NCI-H2029 treated with DMSO at 0.1 percent for 48 hours (cell line): ENCODE results near the gene KIF6.

Experiments
- DNase-seq: peaks from one replicate; lab custom pipeline; 2025; lab: John Stamatoyannopoulos, UW

The KIF6 gene

DNA sequence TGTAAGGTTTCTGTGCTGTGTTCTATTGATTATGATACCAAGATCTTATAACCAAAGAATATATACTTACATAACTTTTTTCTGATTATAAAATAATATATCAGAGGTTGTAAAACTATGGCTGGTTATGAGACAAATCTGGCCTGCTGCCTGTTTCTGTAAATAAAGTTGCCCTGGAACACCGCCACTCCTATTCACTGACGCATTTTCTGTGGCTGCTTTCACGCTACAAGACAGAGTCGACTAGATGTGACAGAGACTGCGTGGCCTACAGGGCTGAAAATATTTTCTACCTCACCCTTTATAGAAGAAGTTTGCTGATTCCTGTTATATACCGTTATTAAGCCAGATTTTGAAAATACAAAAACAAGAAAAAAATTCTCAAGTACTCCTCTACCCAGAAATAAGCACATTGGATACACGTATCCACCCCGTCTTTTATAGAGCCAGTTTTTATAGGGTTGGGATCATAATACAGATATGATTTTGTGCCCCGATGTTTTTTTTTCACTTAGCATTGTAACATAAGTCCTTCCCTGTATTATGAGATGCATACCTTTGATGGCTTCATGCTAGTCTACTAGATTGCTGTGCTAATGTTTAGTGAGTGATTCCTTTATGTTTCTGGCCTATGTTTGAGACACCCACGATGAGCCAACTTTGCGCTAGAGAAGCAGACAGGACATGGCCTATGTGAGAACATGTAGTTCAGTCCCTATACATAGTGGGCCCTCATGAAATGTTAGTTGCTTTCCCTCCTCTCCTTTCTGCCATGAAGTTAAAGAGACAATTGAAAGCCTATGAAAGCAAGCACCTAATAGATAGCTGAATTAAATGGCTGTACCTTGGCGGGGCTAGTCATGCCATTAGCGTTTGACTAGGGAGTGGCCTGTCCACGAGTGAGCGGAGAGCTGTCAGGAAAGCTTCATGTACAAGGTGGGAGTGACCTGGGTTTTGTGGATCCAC is 304.6 kb downstream of the KIF6 start:
- no peak for DNase-seq

DNA sequence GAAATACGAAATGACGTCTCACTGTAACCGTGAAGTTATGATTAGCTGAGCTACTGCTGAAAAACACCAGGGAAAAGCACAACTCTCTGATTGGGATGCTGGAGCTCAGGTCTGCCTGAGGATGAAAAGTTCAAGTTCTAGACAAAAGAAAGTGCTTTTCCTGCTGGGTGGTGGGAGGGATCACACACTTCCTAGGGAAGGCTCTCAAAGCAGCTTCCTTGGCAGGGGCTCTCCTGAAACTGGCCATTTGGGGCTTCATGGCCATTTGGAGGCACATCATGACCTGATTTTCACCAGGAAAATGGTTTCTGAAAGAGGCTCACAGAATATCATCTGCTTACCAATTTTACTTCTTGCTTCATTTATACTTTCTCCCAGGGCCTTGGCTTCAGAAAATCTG is 305.6 kb downstream of the KIF6 start:
- DNase-seq, result no peak

DNA sequence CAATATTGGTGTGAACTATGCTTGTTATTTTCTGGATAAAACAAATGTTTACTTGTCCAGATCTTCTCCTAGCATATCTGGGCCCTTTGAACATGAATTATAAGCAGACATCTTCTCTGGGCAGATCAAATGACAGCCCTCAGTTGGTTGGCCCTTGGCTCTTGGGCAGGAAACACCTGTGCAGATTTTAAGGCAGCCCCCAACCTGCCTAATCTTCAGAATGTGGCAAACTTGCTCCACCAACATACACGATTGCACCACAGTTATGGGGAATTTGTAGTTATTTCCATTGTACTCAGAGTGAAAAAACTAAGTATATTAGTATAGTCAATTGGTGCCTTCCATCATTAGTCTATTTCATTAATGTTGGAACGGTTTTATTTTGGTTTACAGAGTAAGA is 307.8 kb downstream of the KIF6 start:
- no peak for DNase-seq

DNA sequence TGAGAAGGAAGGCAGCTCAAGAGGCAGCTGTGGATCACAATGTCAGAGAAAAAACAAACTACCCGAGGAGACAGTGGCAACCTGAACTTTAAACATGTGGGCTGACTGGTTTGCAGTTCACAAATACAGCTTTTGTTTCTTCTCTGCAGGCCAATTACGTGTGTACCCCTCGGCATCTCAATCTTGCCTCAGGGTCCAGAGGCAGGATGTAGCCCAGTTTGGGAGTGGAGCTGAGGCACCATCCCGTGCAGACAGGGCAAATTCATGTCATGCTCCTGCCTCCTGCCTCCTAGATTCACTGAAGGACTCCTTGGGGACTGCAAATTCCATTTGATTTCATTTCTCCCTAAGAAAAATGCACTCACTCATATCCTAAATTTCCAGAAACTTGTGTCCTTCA is 308.5 kb downstream of the KIF6 start:
- DNase-seq, result no peak

DNA sequence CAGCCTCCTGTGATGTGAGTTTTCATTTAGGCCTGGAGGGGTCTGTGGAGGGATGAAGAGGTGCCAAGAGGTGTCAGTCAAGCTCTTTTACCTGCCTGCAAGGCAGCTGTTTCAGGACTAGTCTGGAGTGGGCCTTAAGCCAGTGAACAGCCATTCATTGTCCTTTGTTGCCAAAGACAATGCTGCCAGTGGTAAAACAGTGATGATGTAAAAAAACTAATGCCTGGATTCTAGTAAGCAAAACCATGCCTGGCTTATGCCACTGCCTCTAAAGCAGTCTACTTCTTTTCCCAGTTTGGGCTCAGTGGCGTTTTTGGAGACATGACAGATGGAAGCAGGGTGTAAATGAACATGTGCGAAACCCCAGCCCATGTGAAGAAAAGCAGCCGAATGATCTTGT is 309.2 kb downstream of the KIF6 start:
- no peak for DNase-seq

DNA sequence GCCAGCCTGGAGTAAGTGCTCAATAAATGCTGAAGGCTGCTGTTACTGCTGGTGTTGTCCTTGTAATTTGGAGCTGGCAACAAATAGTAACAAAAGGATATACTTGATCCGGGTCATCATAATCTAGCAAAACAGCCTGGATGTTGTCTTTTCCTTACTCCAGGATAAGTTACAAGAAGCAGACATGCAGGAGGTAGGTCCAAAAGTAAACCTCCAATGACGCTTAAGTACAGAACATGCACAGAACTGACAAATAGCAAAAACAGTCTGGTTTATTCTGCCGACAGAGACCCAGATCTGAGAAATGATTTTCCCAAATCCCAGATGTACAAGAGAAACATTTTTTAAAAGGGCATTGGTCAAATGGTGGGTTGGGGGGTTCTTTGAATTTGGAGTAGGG is 309.7 kb downstream of the KIF6 start:
- DNase-seq, result no peak

GRCh38 chr6:39411465-39411864 is 313.7 kb downstream of the KIF6 start:
- no peak for DNase-seq

- DNase-seq, result no peak
Measured at GRCh38 chr6:39411001-39411400, 314.2 kb downstream of the KIF6 start.

DNA sequence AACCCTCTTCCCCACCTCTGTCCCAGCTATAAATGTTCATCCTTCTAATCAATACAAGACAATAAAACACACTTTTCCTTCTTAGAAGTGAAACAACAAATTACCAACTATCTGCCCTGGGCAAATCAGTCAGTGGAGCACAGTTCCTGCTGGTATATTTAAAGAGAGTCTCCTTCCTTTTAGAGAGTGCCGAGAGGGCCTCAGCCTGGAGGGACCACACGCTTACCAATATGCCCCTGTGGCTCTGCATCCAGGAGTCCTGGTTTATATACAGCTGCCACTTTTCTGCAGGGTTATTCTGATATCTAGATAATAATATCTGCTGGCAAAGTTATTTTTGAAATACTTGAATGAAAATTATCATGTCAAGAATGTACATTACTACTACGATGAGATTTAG is 315.3 kb downstream of the KIF6 start:
- no peak for DNase-seq

DNA sequence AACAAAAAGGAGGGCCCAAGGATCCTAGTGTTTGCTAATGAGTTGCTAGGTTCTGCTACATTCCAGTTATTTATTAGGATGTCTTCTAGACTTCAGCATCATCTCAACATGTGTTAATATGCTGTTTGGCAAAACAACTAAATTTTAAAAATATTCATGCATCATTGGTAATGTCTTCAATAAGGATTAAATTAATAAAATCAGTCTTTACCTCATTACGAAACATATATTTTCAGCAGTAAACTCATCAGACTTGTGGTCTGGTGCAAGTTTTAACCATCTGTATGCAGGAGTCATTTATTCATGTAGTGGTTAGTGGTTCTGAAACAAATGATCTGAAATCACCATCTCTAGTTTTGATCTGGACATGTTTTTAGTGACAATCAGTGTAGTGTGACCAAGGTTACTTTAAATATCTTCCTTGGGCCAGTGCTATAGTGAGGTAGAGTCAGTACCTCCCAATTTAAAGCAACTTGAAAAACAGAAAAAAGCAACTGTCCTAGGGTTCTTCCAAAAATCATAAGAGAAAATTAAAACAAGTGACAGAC is 317.7 kb downstream of the KIF6 start:
- no peak for DNase-seq

DNA sequence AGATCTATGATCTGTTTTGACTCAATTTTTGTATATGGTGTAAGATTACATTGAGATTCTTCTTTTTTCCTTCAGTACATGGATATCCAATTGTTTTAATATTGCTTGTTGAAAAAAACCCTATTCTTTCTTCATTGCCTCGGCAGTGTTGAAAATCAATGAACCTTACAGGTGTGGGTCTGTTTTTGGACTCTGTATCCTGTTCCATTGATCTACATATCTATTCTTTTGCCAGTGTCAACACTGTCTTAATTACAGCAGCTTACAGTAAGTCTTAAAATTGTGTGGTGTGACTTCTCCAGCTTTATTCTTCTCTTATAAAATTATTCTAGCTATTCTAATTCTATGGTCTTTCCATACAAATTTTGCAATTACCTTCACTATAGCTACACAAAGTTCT is 320.9 kb downstream of the KIF6 start:
- DNase-seq, result no peak

GRCh38 chr6:39403304-39403703 is 321.9 kb downstream of the KIF6 start:
- DNase-seq, result no peak

GRCh38 chr6:39402239-39402751 is 322.9 kb downstream of the KIF6 start:
- DNase-seq, result no peak

GRCh38 chr6:39401376-39401775 is 323.8 kb downstream of the KIF6 start:
- DNase-seq, result no peak

- no peak for DNase-seq
Measured at GRCh38 chr6:39400026-39400425, 325.2 kb downstream of the KIF6 start.

DNA sequence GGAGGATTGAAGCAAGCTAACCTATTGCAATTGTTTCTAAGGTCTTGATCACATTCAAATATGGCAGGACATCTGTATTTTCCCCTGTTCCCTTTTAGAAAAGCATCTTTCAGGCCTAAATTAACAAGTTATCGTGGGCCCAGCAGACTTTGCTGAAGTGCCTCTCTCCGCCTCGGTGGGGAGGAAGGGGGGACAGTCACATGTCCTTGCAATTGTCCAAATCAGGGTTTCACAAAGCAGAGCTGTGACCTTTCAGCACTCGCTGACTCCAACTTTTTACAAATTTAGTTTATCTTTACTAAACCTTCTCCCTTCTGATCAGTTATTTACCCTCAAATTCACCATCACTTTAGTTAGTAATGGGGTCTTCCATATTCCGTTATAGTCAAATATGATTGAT is 328.4 kb downstream of the KIF6 start:
- no peak for DNase-seq

DNA sequence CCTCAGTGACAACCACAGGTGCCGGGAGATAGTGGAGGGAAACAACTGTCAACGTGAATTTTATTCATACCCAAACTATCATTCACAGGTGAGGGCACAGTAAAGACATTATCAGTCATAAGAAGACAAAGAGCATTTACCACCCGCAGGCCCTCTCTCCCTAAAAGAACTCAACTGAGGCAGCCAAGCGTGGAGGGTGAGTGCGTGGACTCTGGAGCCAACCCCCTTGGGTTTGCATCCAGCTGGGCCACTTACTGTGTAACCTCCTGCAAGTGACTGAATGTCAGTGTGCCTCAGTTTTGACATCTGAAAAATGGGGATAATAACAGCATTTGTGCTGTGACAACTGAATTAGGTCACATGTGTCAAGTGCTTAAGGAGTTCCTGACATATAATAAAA is 332.1 kb downstream of the KIF6 start:
- DNase-seq, result no peak

- DNase-seq, result no peak
Measured at GRCh38 chr6:39391182-39391581, 334.0 kb downstream of the KIF6 start.

DNA sequence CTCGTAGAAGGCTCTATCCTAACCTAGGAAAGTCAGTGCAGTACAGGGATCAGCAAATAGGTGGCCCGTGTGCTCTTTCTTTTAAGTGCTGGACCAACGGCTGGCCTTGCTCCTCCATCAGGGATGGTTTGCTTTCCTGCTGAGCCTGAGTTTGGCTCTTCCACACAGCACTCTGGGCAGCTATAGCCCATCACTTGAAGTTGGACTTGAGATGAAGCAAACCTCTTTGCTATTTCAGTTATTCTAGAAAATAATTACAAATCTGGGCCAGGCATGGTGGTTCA is 335.8 kb downstream of the KIF6 start:
- DNase-seq, result no peak

- no peak for DNase-seq
Measured at GRCh38 chr6:39388606-39389483, 336.4 kb downstream of the KIF6 start.

GRCh38 chr6:39387785-39388184 is 337.4 kb downstream of the KIF6 start:
- DNase-seq, result no peak

DNA sequence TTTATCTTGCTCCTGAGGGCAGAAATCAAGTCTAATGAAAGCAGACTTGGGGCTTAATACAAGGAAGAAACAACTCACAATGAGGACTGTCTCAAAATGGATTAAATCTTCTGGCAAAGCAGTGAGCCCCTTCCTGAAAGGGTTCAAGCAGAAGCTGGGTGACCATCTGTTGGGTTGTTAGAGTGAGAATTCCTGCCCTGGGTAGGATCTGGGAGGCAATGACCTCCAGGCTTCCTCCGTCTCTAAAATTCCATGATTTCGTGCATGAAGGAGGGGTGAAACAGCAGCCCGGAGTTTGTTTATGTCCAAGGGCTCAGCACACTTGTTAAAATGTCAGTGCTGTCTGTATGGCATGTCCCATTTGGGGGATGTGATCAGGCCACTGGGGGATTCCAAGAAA is 338.7 kb downstream of the KIF6 start:
- no peak for DNase-seq
